Mesenchymal stem cell (in vitro differentiated cells and primary cell): ENCODE data around the gene GADD45A.

Source experiments
- DNase-seq: peaks from one replicate; pipeline ENCODE4 v3.0.0-alpha.2; 2013
- H2AFZ ChIP-seq: one replicate; pipeline ENCODE4 v1.6.1; 2013; ENCODE audit warnings: low read depth, mild to moderate bottlenecking, control low read depth, inconsistent platforms, low read length, moderate library complexity
- H2AK5ac ChIP-seq: 2 replicates; pipeline ENCODE4 v1.6.1; 2013; ENCODE audit warnings: low read length, moderate library complexity, mild to moderate bottlenecking, inconsistent platforms; ENCODE audit not compliant: severe bottlenecking
- H2BK120ac ChIP-seq: one replicate; pipeline ENCODE4 v1.6.1; 2013; ENCODE audit warnings: low read depth, mild to moderate bottlenecking, inconsistent platforms, low read length, moderate library complexity
- H2BK12ac ChIP-seq, 2 experiments: one replicate each; pipeline ENCODE4 v1.6.1; 2013; ENCODE audit warnings: inconsistent platforms in 2 of 2, low read length in 2 of 2, mild to moderate bottlenecking in 2 of 2, moderate library complexity in 2 of 2, control low read depth in 1 of 2
- H2BK15ac ChIP-seq: one replicate; pipeline ENCODE4 v1.6.1; 2013; ENCODE audit warnings: mild to moderate bottlenecking, low read depth, inconsistent platforms; ENCODE audit not compliant: poor library complexity, severe bottlenecking
- H2BK5ac ChIP-seq: 2 replicates; pipeline ENCODE4 v1.6.1; 2013; ENCODE audit warnings: low read depth, mild to moderate bottlenecking, low read length, control low read depth, inconsistent platforms; ENCODE audit not compliant: poor library complexity, severe bottlenecking
- H3K14ac ChIP-seq, 2 experiments: one replicate each; pipeline ENCODE4 v1.6.1; 2013; ENCODE audit warnings: inconsistent platforms in 2 of 2, low read length in 2 of 2, control low read depth in 1 of 2, mild to moderate bottlenecking in 1 of 2, moderate library complexity in 1 of 2
- H3K18ac ChIP-seq, 2 experiments: one replicate each; pipeline ENCODE4 v1.6.1; 2013; ENCODE audit warnings: inconsistent platforms in 2 of 2, low read length in 2 of 2, control low read depth in 1 of 2, low read depth in 1 of 2, mild to moderate bottlenecking in 1 of 2
- H3K23ac ChIP-seq, 2 experiments: one replicate each; pipeline ENCODE4 v1.6.1; 2013; ENCODE audit warnings: inconsistent platforms in 2 of 2, low read length in 2 of 2, mild to moderate bottlenecking in 2 of 2, moderate library complexity in 2 of 2, control low read depth in 1 of 2
- H3K27ac ChIP-seq: 2 replicates; pipeline ENCODE4 v1.5.1; 2013; ENCODE audit warnings: mild to moderate bottlenecking, moderate library complexity, low read length, control low read depth, inconsistent platforms; ENCODE audit not compliant: poor library complexity, severe bottlenecking
- H3K27me3 ChIP-seq, 2 experiments: 2 replicates each; pipeline versions ENCODE4 v1.6.1 to v1.7.0; 2013; ENCODE audit warnings: low read length in 2 of 2, mild to moderate bottlenecking in 2 of 2, moderate library complexity in 2 of 2, control low read depth in 1 of 2, inconsistent platforms in 1 of 2; ENCODE audit not compliant: control insufficient read depth in 1 of 2, insufficient read depth in 1 of 2
- H3K36me3 ChIP-seq, 2 experiments: 2 replicates each; pipeline versions ENCODE4 v1.6.1 to v1.7.0; 2013; ENCODE audit warnings: low read length in 2 of 2, control low read depth in 1 of 2, inconsistent platforms in 1 of 2, low read depth in 1 of 2, mild to moderate bottlenecking in 1 of 2; ENCODE audit not compliant: insufficient read depth in 2 of 2, control insufficient read depth in 1 of 2
- H3K4ac ChIP-seq, 2 experiments: one replicate each; pipeline ENCODE4 v1.6.1; 2013; ENCODE audit warnings: inconsistent platforms in 2 of 2, low read length in 2 of 2, mild to moderate bottlenecking in 2 of 2, moderate library complexity in 2 of 2, control low read depth in 1 of 2, low read depth in 1 of 2
- H3K4me1 ChIP-seq: 2 replicates; pipeline ENCODE4 v1.6.1; 2013; ENCODE audit warnings: low read depth, low read length, control low read depth; ENCODE audit not compliant: control insufficient read depth, insufficient read depth
- H3K4me2 ChIP-seq: 2 replicates; pipeline ENCODE4 v1.6.1; 2013; ENCODE audit warnings: low read length, mild to moderate bottlenecking, inconsistent platforms; ENCODE audit not compliant: poor library complexity, severe bottlenecking
- H3K4me3 ChIP-seq, 2 experiments: 2 replicates each; pipeline versions ENCODE4 v1.5.1 to v1.7.0; 2013; ENCODE audit warnings: low read length in 2 of 2, mild to moderate bottlenecking in 2 of 2, control low read depth in 1 of 2, low read depth in 1 of 2; ENCODE audit not compliant: insufficient read depth in 1 of 2
- H3K79me1 ChIP-seq: replicated peaks from 2 replicates; pipeline ENCODE4 v1.6.1; 2013; ENCODE audit warnings: mild to moderate bottlenecking, control low read depth, low read length, inconsistent platforms; ENCODE audit not compliant: poor library complexity, severe bottlenecking
- H3K9ac ChIP-seq: 2 replicates; pipeline ENCODE4 v1.7.0; 2013; ENCODE audit warnings: mild to moderate bottlenecking, low read length, moderate library complexity
- H3K9me3 ChIP-seq: 2 replicates; pipeline ENCODE4 v1.7.0; 2013; ENCODE audit warnings: mild to moderate bottlenecking, low read length; ENCODE audit not compliant: control insufficient read depth
- H4K8ac ChIP-seq: one replicate; pipeline ENCODE4 v1.6.1; 2013; ENCODE audit warnings: inconsistent platforms, mild to moderate bottlenecking, low read length, moderate library complexity
- H4K91ac ChIP-seq: one replicate; pipeline ENCODE4 v1.6.1; 2013; ENCODE audit warnings: mild to moderate bottlenecking, low read length, inconsistent platforms
- WGBS: methylation state at CpG from one replicate; pipeline ENCODE4 v1.1.7; 2013; ENCODE audit warnings: mixed read lengths; 5-methylcytosine and 5-hydroxymethylcytosine counted together

The GADD45A gene

GRCh38 chr1:67647036-67647798 is 37.8 kb upstream of the GADD45A start:
- H3K14ac ChIP-seq: no peak overlapping the region
- H3K23ac ChIP-seq: no peak overlapping the region
- H2AK5ac ChIP-seq: no peak overlapping the region
- H3K27ac ChIP-seq: no peak overlapping the region
- peak; percentile 17 for DNase-seq
- peak overlapping the region in 1 of 2 experiments; percentile 72 for H2BK12ac ChIP-seq
- no peak overlapping the region for H3K4ac ChIP-seq
- no peak overlapping the region for H2BK15ac ChIP-seq
- H2AFZ ChIP-seq: no peak overlapping the region
- no peak overlapping the region for H4K8ac ChIP-seq
- no peak overlapping the region for H2BK5ac ChIP-seq
- no peaks in the 10 kb centered on the region for H3K27me3 ChIP-seq
- no peaks in the 10 kb centered on the region for H3K79me1 ChIP-seq
- H3K4me2 ChIP-seq: no peak overlapping the region
- H3K9ac ChIP-seq: peak overlapping the region; percentile 25
- H3K18ac ChIP-seq: no peak overlapping the region
- H4K91ac ChIP-seq: no peak overlapping the region
- no peaks in the 10 kb centered on the region for H3K9me3 ChIP-seq
- H2BK120ac ChIP-seq: no peak overlapping the region
- H3K4me3 ChIP-seq: no peak overlapping the region
- WGBS: 42% methylated on average over 5 of the region's 7 CpGs
- H3K4me1 ChIP-seq: peaks cover 10% of the 10 kb centered on the region
- peaks cover 0 to 3% of the 10 kb centered on the region in 2 experiments for H3K36me3 ChIP-seq

- Histone ChIP-seq H3K9me3 (no peaks in the 10 kb centered on the region), H3K4me2 (no peak overlapping the region), H4K8ac (no peak overlapping the region), H3K27me3 (no peaks in the 10 kb centered on the region), H2BK5ac (no peak overlapping the region), H3K18ac (no peak overlapping the region), H2BK120ac (no peak overlapping the region), H2BK12ac (no peak overlapping the region), H2AFZ (no peak overlapping the region), H3K36me3 (peaks cover 0 to 3% of the 10 kb centered on the region in 2 experiments), H3K79me1 (no peaks in the 10 kb centered on the region), H3K9ac (no peak overlapping the region), H3K14ac (no peak overlapping the region), H3K4me3 (no peak overlapping the region), H3K27ac (no peak overlapping the region), H4K91ac (no peak overlapping the region), H3K23ac (no peak overlapping the region), H3K4me1 (peaks cover 10% of the 10 kb centered on the region), H2AK5ac (no peak overlapping the region), H3K4ac (no peak overlapping the region), H2BK15ac (no peak overlapping the region)
- 100% methylated on average over 2 of the region's 3 CpGs for WGBS
- DNase-seq: no peak
Observed at GRCh38 chr1:67647814-67648358, 37.1 kb upstream of the GADD45A start.

GRCh38 chr1:67648582-67649326 is 36.2 kb upstream of the GADD45A start:
- Histone ChIP-seq H4K91ac (no peak overlapping the region), H3K27ac (no peak overlapping the region), H4K8ac (no peak overlapping the region), H3K4me2 (no peak overlapping the region), H3K9ac (no peak overlapping the region), H3K4me1 (peaks cover 10% of the 10 kb centered on the region), H2BK120ac (no peak overlapping the region), H3K9me3 (no peaks in the 10 kb centered on the region), H3K23ac (no peak overlapping the region), H2BK12ac (no peak overlapping the region), H3K79me1 (no peaks in the 10 kb centered on the region), H3K18ac (no peak overlapping the region), H2BK15ac (no peak overlapping the region), H3K36me3 (peaks cover 0 to 3% of the 10 kb centered on the region in 2 experiments), H3K4me3 (no peak overlapping the region), H2AK5ac (no peak overlapping the region), H2BK5ac (no peak overlapping the region), H2AFZ (no peak overlapping the region), H3K14ac (peak overlapping the region in 1 of 2 experiments; percentile 26), H3K4ac (no peak overlapping the region), H3K27me3 (no peaks in the 10 kb centered on the region)
- 70% methylated on average over 4 of the region's 6 CpGs for WGBS
- DNase-seq: no peak

- no peak overlapping the region for H2BK5ac ChIP-seq
- no peak overlapping the region for H3K9ac ChIP-seq
- no peak overlapping the region for H3K18ac ChIP-seq
- H3K36me3 ChIP-seq: peaks cover 0 to 3% of the 10 kb centered on the region in 2 experiments
- H3K23ac ChIP-seq: no peak overlapping the region
- no peak overlapping the region for H2BK120ac ChIP-seq
- peak overlapping the region in 1 of 2 experiments; percentile 90 for H3K14ac ChIP-seq
- peaks cover 10% of the 10 kb centered on the region for H3K4me1 ChIP-seq
- H3K27me3 ChIP-seq: no peaks in the 10 kb centered on the region
- H2BK15ac ChIP-seq: no peak overlapping the region
- peak; percentile 3 for DNase-seq
- H4K8ac ChIP-seq: no peak overlapping the region
- no peak overlapping the region for H3K4me3 ChIP-seq
- no peak overlapping the region for H3K4ac ChIP-seq
- no peak overlapping the region for H3K27ac ChIP-seq
- H2BK12ac ChIP-seq: peak overlapping the region in 1 of 2 experiments; percentile 42
- H2AK5ac ChIP-seq: no peak overlapping the region
- no peak overlapping the region for H4K91ac ChIP-seq
- no peak overlapping the region for H3K4me2 ChIP-seq
- no peak overlapping the region for H2AFZ ChIP-seq
- no peaks in the 10 kb centered on the region for H3K9me3 ChIP-seq
- no peaks in the 10 kb centered on the region for H3K79me1 ChIP-seq
Observed at GRCh38 chr1:67650061-67650460, 34.9 kb upstream of the GADD45A start.
